ENCODE measurements around the gene PDLIM7. TPM values are rescaled to one million over a fixed set of nuclear protein-coding genes. Genes with fewer than 3 reads are reported as not detected.

The PDLIM7 gene
- total RNA-seq, 2 experiments from 2014 or later = 41.2 to 42.2 TPM

- intact Hi-C loops (cut with micrococcal nuclease) = no loop called here
- Mint-ChIP-seq H3K4me1 (ENCODE audit: low read depth) (peaks cover 13% of the 10 kb centered on the region), H3K27ac (no peak overlapping the region), H3K9me3 (no peaks in the 10 kb centered on the region), H3K4me3 (no peak overlapping the region), H3K27me3 (ENCODE audit: low read depth) (no peaks in the 10 kb centered on the region), H3K36me3 (ENCODE audit: low read depth) (peaks cover 34% of the 10 kb centered on the region)
- no peak for DNase-seq
- CTCF ChIA-PET = no interaction called here
Observed at GRCh38 chr5:177509991-177510566, 12.7 kb upstream of the PDLIM7 start.

DNA sequence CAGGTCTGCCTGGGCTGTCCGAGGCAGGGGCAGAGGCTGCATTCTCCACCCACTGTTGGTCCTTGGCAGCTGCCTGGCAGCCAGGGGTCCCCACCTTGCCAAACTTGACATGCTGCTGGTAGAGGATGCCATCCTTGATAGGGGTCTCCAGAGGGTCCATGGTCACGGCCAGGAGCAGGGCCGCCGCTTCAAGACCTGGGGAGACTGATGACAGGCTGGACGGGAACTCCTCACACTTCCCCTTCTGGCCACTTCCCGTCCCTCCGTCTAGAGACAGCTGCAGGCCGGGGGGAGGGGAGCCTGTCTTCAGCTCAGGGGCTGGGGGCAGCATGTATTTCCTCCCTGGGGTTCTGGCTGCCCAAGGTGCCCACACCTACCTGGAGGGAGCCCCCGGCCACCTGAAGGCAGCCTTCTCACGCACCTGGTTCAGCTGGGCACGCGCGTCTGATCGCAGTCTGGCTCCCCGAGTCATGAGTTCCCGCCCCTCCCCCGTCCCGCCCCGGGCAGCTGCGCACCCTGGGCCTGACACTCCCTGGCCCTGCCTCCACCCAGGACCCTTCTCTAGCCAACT is 12.1 kb upstream of the PDLIM7 start, which contains the start of gene DOK3:
Gene DOK3 (minus strand): TSS at position 446 of the 571 bp plus-strand sequence. CDS start 286 bp downstream, at position 160.
- intact Hi-C loops (cut with micrococcal nuclease) = no loop called here
- no peaks in the 10 kb centered on the region for H3K9me3 Mint-ChIP-seq
- CTCF ChIA-PET = interaction anchor here (1.3 kb wide), 1 partner anchor 12 kb away, joined by 4 read pairs; the partner anchor contains the start of gene PDLIM7
- peaks cover 28% of the 10 kb centered on the region for H3K36me3 Mint-ChIP-seq (ENCODE audit: low read depth)
- no peak within 1 kb of the TSS for H3K27ac Mint-ChIP-seq
- H3K4me1 Mint-ChIP-seq (ENCODE audit: low read depth) = peaks cover 7% of the 10 kb centered on the region
- H3K27me3 Mint-ChIP-seq (ENCODE audit: low read depth) = no peaks in the 10 kb centered on the region
- H3K4me3 Mint-ChIP-seq = no peak within 1 kb of the TSS
- DNase-seq = no peak

- Mint-ChIP-seq H3K27ac (no peak overlapping the region), H3K4me3 (no peak overlapping the region), H3K4me1 (ENCODE audit: low read depth) (peaks cover 2% of the 10 kb centered on the region), H3K27me3 (ENCODE audit: low read depth) (no peaks in the 10 kb centered on the region), H3K9me3 (no peaks in the 10 kb centered on the region), H3K36me3 (ENCODE audit: low read depth) (peaks cover 23% of the 10 kb centered on the region)
- intact Hi-C loops (cut with micrococcal nuclease) = no loop called here
- CTCF ChIA-PET = interaction anchor here (1.3 kb wide), 1 partner anchor 11 kb away, joined by 4 read pairs; the partner anchor contains the start of gene PDLIM7
- no peak for DNase-seq
Observed at GRCh38 chr5:177508837-177509236, 11.4 kb upstream of the PDLIM7 start.

- Mint-ChIP-seq H3K4me3 (no peak overlapping the region), H3K27ac (no peak overlapping the region), H3K4me1 (ENCODE audit: low read depth) (peaks cover 2% of the 10 kb centered on the region), H3K36me3 (ENCODE audit: low read depth) (peaks cover 19% of the 10 kb centered on the region), H3K9me3 (no peaks in the 10 kb centered on the region), H3K27me3 (ENCODE audit: low read depth) (no peaks in the 10 kb centered on the region)
- no peak for DNase-seq
- intact Hi-C loops (cut with micrococcal nuclease) = no loop called here
- CTCF ChIA-PET = interaction anchor here (0.9 to 1.3 kb wide), 2 partner anchors 10 to 15 kb away, joined by 3 to 4 read pairs; partner anchors contain the start of gene PDLIM7
Observed at GRCh38 chr5:177508221-177508611, 10.8 kb upstream of the PDLIM7 start.

DNA sequence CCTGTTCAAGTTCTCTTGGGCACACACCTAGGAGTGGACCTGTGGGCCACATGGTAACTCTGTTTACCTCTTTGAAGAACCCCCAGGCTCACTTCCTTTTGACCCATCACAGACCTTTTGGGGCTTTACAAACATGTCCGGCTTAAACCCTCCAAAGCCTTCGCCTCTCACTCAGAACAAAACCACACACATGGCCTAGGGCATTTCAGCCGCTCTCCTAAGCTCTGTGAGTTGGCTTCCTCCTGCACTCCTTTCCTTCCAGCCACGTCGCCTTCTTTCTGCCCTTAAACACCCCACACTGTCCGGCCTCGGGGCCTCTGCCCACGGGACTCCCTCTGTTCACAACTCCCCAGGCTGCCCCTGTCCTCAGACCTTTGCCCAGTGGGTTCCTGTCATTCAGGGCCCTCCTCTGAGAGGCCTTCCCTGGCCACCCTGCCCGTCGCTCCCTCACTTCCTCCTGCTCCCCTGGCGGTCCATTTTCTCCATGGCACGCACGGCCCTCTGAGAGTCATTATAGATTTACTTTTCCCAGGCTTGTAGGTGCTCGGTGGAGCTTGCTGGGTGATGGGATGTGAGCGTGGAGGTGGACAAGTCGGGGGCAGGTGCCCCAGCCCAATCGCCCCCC is 10.3 kb upstream of the PDLIM7 start:
- Mint-ChIP-seq H3K9me3 (no peaks in the 10 kb centered on the region), H3K4me1 (ENCODE audit: low read depth) (peaks cover 2% of the 10 kb centered on the region), H3K27me3 (ENCODE audit: low read depth) (no peaks in the 10 kb centered on the region), H3K27ac (no peak overlapping the region), H3K36me3 (ENCODE audit: low read depth) (peaks cover 15% of the 10 kb centered on the region), H3K4me3 (no peak overlapping the region)
- no peak for DNase-seq
- intact Hi-C loops (cut with micrococcal nuclease) = no loop called here
- CTCF ChIA-PET = interaction anchor here (0.9 to 2.2 kb wide), 5 partner anchors 8 to 117 kb away, joined by 3 to 10 read pairs (median 4); partner anchors contain the start of genes DDX41 and PDLIM7

DNA sequence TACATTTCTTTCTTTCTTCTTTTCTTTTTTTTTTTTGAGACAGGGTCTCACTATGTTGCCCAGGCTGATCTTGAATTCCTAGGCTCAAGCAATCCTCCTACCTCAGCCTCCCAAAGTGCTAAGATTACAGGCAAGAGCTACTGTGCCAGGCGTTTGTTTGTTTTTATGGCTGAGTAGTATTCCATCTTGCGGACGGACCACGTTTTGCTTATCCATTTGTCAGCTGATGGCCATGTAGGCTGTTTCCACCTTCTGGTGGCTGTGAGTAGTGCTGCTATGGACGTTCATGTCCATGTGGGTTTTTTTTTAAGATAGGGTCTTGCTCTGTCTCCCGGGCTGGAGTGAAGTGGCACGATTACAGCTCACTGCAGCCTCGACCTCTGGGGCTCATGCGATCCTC is 9.8 kb upstream of the PDLIM7 start:
- H3K27ac Mint-ChIP-seq = no peak overlapping the region
- CTCF ChIA-PET = interaction anchor here (0.6 to 2.2 kb wide), 6 partner anchors 8 to 116 kb away, joined by 3 to 10 read pairs (median 4); partner anchors contain the start of gene DDX41

GRCh38 chr5:177505075-177505474 is 7.7 kb upstream of the PDLIM7 start:
- intact Hi-C loops (cut with micrococcal nuclease) = no loop called here
- Mint-ChIP-seq H3K27ac (no peak overlapping the region), H3K4me3 (no peak overlapping the region), H3K4me1 (ENCODE audit: low read depth) (peaks cover 5% of the 10 kb centered on the region), H3K36me3 (ENCODE audit: low read depth) (peaks cover 2% of the 10 kb centered on the region), H3K27me3 (ENCODE audit: low read depth) (no peaks in the 10 kb centered on the region), H3K9me3 (no peaks in the 10 kb centered on the region)
- no peak for DNase-seq
- CTCF ChIA-PET = no interaction called here

More for the DNA sequence above, 9.8 kb upstream of the PDLIM7 start:
- H3K36me3 Mint-ChIP-seq (ENCODE audit: low read depth) = peaks cover 14% of the 10 kb centered on the region
- intact Hi-C loops (cut with micrococcal nuclease) = no loop called here
- no peak overlapping the region for H3K4me3 Mint-ChIP-seq
- H3K9me3 Mint-ChIP-seq = no peaks in the 10 kb centered on the region
- peaks cover 2% of the 10 kb centered on the region for H3K4me1 Mint-ChIP-seq (ENCODE audit: low read depth)
- no peaks in the 10 kb centered on the region for H3K27me3 Mint-ChIP-seq (ENCODE audit: low read depth)
- DNase-seq = no peak

DNA sequence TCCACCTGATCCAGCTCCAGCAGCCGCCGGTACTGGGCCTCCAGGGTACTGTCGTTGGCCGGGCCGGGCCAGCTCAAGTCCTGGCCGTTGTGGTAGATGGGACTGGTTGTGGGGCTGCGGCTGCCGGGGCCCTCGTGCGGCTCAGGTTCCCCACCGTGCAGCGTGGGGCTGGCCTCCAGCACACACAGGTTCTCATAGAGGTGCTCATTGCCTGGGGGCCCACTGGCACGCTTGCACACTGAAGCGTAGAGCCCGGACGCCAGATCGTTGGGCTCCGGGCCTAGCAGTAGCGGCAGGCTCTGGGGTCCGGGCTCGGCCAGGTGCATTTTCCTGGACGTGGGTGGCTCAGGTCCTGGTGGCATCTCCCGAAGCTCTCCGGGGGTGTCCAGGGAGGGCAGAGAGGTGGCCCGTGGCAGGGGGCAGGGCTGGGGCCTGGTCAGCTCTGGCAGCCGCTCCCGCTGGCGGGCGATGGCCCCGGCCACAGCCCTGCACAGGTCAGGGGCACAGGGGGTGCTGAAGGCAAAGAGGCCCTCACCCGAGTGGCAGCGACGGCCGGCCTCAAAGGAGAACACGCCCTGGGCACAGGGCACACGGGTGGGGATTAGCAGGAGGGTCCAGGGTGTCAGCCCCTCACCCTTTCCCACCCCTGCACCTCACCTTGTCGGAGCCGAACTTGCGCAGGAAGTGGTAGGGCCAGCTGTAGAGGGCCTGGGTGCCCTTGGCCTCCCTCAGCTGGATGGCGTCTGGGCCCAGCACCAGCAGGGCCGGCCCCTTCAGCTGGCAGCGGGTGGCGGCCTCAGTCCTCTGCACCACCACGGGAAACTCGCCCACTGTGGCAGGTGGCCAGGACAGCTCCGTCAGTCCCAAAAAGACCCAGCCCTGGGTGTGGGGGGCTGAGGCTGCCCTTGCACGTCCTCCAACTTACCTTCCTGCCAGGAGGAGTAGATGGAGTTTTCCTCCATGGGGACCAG is 7.0 kb upstream of the PDLIM7 start:
- intact Hi-C loops (cut with micrococcal nuclease) = no loop called here
- DNase-seq = no peak

DNA sequence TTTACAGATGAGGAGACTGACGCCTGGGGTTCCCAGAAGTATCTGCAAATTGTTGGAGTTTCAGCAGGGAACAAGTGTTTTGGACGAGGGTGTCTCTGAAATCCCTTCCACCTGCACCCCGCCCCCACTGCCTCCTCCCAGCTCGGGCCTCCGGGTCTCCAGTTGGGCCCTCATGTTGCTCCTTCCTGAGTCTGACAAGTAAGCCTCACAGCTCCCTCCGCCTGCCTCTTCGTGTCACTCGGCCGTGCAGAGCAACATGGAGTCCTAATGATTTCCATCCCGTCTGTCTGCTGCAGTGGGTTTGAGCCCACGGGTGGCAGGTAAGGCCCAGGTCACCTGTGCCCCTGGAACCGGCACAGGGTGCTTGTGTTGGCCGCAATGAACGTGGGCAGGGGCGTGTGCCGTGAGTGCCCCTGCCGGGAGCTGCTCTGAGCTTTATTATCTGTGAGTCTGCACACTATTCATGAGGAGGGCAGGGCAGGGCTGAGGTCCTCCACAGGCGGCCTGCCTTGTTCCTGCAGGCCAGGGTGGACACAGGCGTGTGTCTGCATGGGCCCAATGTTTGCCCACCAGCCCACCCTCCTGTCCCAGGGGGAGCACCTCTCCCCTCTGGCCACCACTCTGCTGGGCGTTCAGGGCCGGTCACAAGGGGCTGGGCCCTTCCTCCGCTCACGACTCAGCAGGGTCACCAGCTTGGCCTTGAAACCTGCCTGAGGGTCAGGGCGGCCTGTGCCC is 6.1 kb upstream of the PDLIM7 start:
- DNase-seq = no peak
- intact Hi-C loops (cut with micrococcal nuclease) = no loop called here
- Mint-ChIP-seq H3K27me3 (ENCODE audit: low read depth) (peaks cover 9% of the 10 kb centered on the region), H3K9me3 (no peaks in the 10 kb centered on the region), H3K4me1 (ENCODE audit: low read depth) (peaks cover 8% of the 10 kb centered on the region), H3K27ac (no peak overlapping the region), H3K4me3 (no peak overlapping the region), H3K36me3 (ENCODE audit: low read depth) (no peaks in the 10 kb centered on the region)
- CTCF ChIA-PET = interaction anchor here (0.7 to 7.0 kb wide), 3 partner anchors 99 to 195 kb away, joined by 3 to 72 read pairs (median 5); no protein-coding TSS in a partner anchor

More for the DNA sequence above, 7.0 kb upstream of the PDLIM7 start:
- CTCF ChIA-PET = interaction anchor here (0.7 to 7.0 kb wide), 2 partner anchors 100 to 113 kb away, joined by 3 to 72 read pairs; no protein-coding TSS in a partner anchor
- Mint-ChIP-seq H3K9me3 (no peaks in the 10 kb centered on the region), H3K27me3 (ENCODE audit: low read depth) (peaks cover 6% of the 10 kb centered on the region), H3K4me1 (ENCODE audit: low read depth) (peaks cover 3% of the 10 kb centered on the region), H3K4me3 (no peak overlapping the region), H3K36me3 (ENCODE audit: low read depth) (no peaks in the 10 kb centered on the region), H3K27ac (no peak overlapping the region)

DNA sequence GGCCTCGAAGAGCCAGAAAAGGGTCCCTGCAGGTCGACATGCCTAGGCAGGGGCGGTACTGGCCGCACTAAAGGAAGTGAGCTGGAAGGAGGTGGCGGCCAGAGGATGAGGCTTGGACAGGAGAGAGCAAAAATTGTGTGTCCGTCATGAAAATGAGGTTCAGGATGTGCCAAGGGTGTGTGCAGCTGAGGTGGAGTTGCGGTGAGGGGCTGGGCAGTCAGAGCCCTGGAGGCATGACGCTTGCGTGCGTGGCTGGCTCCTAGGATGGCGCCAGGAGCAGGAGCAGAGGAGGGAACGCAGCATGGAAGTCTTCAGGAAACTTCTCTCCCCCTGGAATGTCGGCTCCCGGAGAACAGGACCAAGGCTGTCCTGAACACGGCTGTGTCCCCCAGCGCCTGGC is 5.5 kb upstream of the PDLIM7 start:
- H3K27me3 Mint-ChIP-seq (ENCODE audit: low read depth) = peaks cover 12% of the 10 kb centered on the region
- intact Hi-C loops (cut with micrococcal nuclease) = no loop called here
- CTCF ChIA-PET = interaction anchor here (1.3 to 7.0 kb wide), 7 partner anchors 18 to 194 kb away, joined by 5 to 72 read pairs (median 9); no protein-coding TSS in a partner anchor
- H3K4me1 Mint-ChIP-seq (ENCODE audit: low read depth) = peaks cover 12% of the 10 kb centered on the region
- no peak for DNase-seq
- H3K4me3 Mint-ChIP-seq = no peak overlapping the region
- no peaks in the 10 kb centered on the region for H3K36me3 Mint-ChIP-seq (ENCODE audit: low read depth)
- no peaks in the 10 kb centered on the region for H3K9me3 Mint-ChIP-seq
- no peak overlapping the region for H3K27ac Mint-ChIP-seq

Measured in activated naive CD4-positive, alpha-beta T cell treated with anti-CD3 and anti-CD28 coated beads for 36 hours (primary cell).